Measurements from ENCODE around the gene MYO9B. TPM values are rescaled to one million over a fixed set of nuclear protein-coding genes. Genes with fewer than 3 reads are reported as not detected.

MYO9B gene
- total and polyA plus RNA-seq, 9 of the 15 experiments (the other 6 are each of a cell fraction or from before 2014, with no cell fraction given) = 2.4 to 77.6 (median 23.0) TPM

DNA sequence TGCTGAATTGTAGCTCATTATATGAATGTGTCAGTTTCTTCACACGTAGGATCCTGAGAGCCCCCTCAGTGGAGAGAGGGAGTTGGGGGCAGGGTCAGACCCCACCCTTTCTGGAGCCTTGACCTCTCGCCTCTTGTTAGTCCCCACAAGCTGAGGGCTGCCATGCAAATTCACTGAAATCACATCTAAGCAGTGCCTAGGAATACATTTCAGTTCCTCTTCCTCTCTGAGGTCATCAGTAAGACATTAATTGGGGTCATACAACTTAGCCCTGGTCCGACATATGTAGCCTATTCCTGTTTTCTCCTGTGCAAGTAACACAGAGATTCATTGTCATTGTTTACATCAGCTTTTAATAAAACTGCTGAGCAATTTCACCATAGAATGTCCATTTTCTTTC, 30.0 kb downstream of the MYO9B start:
- Histone ChIP-seq H3K9me3 (replicated peaks; ENCODE audit: control insufficient read depth, insufficient read depth, low read depth, low read length) (0 out of 2 replicates have a peak, but pooled peaks cover 2% of the 10 kb centered on the region), H2AFZ (ENCODE audit: low read depth, low read length) (no peak overlapping the region), H3K27me3 (ENCODE audit: control insufficient read depth in 2 of 2, insufficient read depth in 2 of 2, low read length in 2 of 2) (no peaks in the 10 kb centered on the region), H3K36me3 (ENCODE audit: control insufficient read depth, insufficient read depth, low read length) (peaks cover 71% of the 10 kb centered on the region; the same call in 2 of the 3 replicates), H3K4me1 (replicated peaks in 1 of 2; ENCODE audit: control insufficient read depth in 2 of 2, insufficient read depth in 2 of 2, low read length in 2 of 2) (peaks cover 0 to 21% of the 10 kb centered on the region in 2 experiments; a peak in 2 of 5 replicates), H3K4me3 (no peak overlapping the region), H3K4me2 (ENCODE audit: insufficient read depth, low read length) (no peak overlapping the region), H3K27ac (ENCODE audit: extremely low read depth, low read depth, low read length) (no peak overlapping the region), H3K9ac (ENCODE audit: insufficient read depth in 1 of 2, low read depth in 2 of 2, low read length in 2 of 2) (no peak overlapping the region), H3K9me1 (ENCODE audit: control insufficient read depth, insufficient read depth, low read length) (no peaks in the 10 kb centered on the region), H3K79me2 (ENCODE audit: control insufficient read depth, insufficient read depth, low read length) (peaks cover 20% of the 10 kb centered on the region; the same call in 2 of the 3 replicates), H4K20me1 (replicated peaks; ENCODE audit: control insufficient read depth, insufficient read depth, low read length) (peaks cover 26% of the 10 kb centered on the region)
- POLR2A ChIA-PET = no interaction called here
- 86% methylated on average over 2 of the region's 3 CpGs for WGBS (ENCODE audit: insufficient coverage, low coverage, missing lambda C conversion rate)
- in situ Hi-C loops (cut with MboI) (no loop called here), intact Hi-C loops (cut with micrococcal nuclease) (no loop called here)
- TF ChIP-seq THRAP3 (IDR thresholded peaks at IDR 0.05; ENCODE audit: borderline replicate concordance) (no peak), ZKSCAN3 (CRISPR knock-in tag; IDR thresholded peaks at IDR 0.05) (no peak), SRSF7 (optimal IDR thresholded peaks at IDR 0.05; ENCODE audit: low read depth, low read length) (no peak), PHF8 (IDR thresholded peaks at IDR 0.05; ENCODE audit: borderline replicate concordance, low read length) (no peak), ATF3 (IDR thresholded peaks at IDR 0.05) (no peak), ATF3 (CRISPR knock-in tag; conservative IDR thresholded peaks at IDR 0.05) (no peak), MYNN (IDR thresholded peaks at IDR 0.05) (no peak), MYNN (CRISPR knock-in tag; IDR thresholded peaks at IDR 0.05) (no peak), BRD4 (IDR thresholded peaks at IDR 0.05) (no peak), KLF6 (CRISPR knock-in tag; IDR thresholded peaks at IDR 0.05; ENCODE audit: borderline replicate concordance) (no peak), ZC3H8 (IDR thresholded peaks at IDR 0.05) (no peak), HDGF (IDR thresholded peaks at IDR 0.05) (no peak), SMC3 (conservative IDR thresholded peaks at IDR 0.05; ENCODE audit: insufficient read depth, low read depth, low read length) (no peak), DIDO1 (tag; IDR thresholded peaks at IDR 0.05; ENCODE audit: low read depth) (no peak), NR3C1 (CRISPR knock-in tag; IDR thresholded peaks at IDR 0.05) (no peak), TEAD1 (CRISPR knock-in tag; IDR thresholded peaks at IDR 0.05) (no peak)
- TF ChIP-seq, protein P1, sequence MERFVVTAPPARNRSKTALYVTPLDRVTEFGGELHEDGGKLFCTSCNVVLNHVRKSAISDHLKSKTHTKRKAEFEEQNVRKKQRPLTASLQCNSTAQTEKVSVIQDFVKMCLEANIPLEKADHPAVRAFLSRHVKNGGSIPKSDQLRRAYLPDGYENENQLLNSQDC (CRISPR knock-in tag; IDR thresholded peaks at IDR 0.05) = no peak
- TF ChIP-seq, protein P2, sequence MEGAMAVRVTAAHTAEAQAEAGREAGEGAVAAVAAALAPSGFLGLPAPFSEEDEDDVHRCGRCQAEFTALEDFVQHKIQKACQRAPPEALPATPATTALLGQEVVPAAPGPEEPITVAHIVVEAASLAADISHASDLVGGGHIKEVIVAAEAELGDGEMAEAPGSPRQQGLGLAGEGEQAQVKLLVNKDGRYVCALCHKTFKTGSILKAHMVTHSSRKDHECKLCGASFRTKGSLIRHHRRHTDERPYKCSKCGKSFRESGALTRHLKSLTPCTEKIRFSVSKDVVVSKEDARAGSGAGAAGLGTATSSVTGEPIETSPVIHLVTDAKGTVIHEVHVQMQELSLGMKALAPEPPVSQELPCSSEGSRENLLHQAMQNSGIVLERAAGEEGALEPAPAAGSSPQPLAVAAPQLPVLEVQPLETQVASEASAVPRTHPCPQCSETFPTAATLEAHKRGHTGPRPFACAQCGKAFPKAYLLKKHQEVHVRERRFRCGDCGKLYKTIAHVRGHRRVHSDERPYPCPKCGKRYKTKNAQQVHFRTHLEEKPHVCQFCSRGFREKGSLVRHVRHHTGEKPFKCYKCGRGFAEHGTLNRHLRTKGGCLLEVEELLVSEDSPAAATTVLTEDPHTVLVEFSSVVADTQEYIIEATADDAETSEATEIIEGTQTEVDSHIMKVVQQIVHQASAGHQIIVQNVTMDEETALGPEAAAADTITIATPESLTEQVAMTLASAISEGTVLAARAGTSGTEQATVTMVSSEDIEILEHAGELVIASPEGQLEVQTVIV (CRISPR knock-in tag; IDR thresholded peaks at IDR 0.05; ENCODE audit: borderline replicate concordance) = no peak
- TF ChIP-seq, protein P3, sequence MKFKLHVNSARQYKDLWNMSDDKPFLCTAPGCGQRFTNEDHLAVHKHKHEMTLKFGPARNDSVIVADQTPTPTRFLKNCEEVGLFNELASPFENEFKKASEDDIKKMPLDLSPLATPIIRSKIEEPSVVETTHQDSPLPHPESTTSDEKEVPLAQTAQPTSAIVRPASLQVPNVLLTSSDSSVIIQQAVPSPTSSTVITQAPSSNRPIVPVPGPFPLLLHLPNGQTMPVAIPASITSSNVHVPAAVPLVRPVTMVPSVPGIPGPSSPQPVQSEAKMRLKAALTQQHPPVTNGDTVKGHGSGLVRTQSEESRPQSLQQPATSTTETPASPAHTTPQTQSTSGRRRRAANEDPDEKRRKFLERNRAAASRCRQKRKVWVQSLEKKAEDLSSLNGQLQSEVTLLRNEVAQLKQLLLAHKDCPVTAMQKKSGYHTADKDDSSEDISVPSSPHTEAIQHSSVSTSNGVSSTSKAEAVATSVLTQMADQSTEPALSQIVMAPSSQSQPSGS (CRISPR knock-in tag; IDR thresholded peaks at IDR 0.05) = no peak
- ATAC-seq (no peak), DNase-seq (ENCODE audit: extremely low read depth in 1 of 4, low spot score in 3 of 4) (no peak), FAIRE-seq (no peak)
- CTCF ChIA-PET (ENCODE audit: low intra/inter-chr PET ratio) = no interaction called here
- BruUV-seq (replicated peaks) = no TSS peak
